ENCODE measurements around the gene TEX51. TPM values are rescaled to one million over a fixed set of nuclear protein-coding genes. Genes with fewer than 3 reads are reported as not detected.

TEX51 gene
- polyA plus RNA-seq, 6 donors from 2014 or later = not detected

DNA sequence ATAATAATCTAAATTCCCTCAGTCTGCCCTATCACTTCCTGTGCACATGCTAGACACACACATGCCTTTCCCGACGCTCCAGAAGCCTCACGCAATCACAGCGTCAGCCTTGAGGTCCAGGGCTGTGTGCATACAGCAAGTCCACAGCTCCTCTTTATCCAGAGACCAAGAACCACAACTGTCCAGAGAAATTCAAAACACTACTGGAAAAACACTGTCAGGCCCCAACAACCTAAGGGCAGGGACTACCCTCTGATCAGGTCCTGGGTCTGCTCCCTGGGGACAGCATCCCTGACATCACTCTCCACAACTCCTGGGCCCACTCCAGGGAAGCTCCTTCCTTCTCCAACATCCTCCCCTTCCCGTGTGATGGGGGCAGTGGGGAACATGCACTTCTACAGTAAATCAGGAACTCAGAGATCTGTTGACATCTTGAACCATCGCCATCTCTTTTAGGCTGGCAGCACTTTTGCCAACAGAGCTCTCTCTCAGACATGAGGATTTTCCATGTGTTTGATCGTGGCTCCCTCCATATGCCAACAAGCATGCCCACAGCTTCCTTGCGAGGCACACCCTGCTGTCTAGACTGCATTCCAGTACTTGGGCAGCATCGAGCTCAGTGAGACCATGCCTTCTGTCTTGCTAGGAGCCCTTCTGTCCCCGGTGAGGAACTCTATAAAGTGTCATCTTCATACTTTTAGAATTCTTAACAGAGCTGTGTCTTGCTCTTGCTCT, 15.4 kb downstream of the TEX51 start:
- Mint-ChIP-seq H3K36me3 (no peaks in the 10 kb centered on the region), H3K9me3 (peaks cover 0 to 5% (median 2%) of the 10 kb centered on the region in 7 donors), H3K4me3 (no peak overlapping the region), H3K27me3 (peaks cover 6 to 10% (median 8%) of the 10 kb centered on the region in 3 donors), H3K4me1 (peaks cover 0 to 7% (median 0%) of the 10 kb centered on the region in 3 donors), H3K27ac (no peak overlapping the region)
- DNase-seq = no peak
- no peak for ATAC-seq (ENCODE audit: low read depth in 2 of 2)

DNA sequence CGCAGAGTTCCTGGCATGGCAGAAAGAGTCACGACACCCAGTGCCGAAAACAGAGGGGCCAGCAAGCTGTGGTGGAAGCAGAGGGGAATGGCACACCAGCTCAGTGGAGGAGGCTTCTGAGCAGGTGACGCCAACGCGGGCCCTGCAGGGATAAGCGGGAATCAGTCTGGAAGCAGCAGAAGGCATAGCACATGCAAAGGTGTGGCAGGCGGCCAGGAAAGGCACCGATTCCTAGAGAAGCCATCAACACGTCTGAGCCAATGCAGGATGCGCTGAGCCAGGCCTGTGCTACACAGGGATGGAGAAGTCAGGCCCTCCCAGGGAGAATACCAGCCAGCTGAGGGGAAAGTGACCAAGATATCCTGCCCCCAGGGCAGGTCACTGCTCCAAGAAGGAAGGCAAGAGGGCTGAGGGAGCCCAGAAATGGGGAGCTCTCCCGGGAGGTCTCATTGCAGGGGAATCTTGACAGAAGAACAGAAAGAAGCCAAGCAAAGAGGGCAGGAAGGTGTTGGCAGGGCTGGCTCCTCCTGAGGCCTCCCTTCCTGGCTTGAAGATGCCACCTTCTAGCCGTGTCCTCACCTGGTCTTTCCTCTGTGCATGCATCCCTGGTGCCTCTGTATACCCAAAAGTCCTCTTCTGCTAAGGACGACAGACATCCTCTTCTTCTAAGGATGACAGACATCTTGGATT, 16.3 kb downstream of the TEX51 start:
- Mint-ChIP-seq H3K27me3 (peaks cover 6 to 10% (median 8%) of the 10 kb centered on the region in 3 donors), H3K9me3 (peaks cover 0 to 5% (median 2%) of the 10 kb centered on the region in 7 donors), H3K4me1 (no peaks in the 10 kb centered on the region), H3K36me3 (no peaks in the 10 kb centered on the region), H3K4me3 (no peak overlapping the region), H3K27ac (no peak overlapping the region)
- ATAC-seq (ENCODE audit: low read depth in 2 of 2) = no peak
- no peak for DNase-seq

DNA sequence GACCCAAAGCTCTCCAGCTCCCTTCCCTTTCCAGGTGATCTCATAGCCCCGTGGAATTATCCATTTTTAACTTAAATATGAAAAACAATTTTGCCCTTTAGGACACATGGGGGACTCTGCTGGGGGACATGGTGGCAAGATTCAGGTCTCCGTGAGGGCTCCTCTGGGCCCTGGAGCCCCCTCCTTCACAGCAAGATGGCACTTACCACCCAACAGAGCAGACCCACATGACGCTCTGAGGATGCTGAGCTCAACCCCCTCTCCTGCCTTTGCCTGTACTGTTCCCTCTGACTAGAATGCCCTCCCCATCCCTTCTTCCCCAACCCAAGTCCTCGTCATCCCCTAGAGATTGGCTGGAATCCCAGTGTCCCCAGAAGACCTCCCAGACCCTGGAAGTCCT, 17.2 kb downstream of the TEX51 start:
- Mint-ChIP-seq H3K9me3 (peaks cover 0 to 5% (median 2%) of the 10 kb centered on the region in 7 donors), H3K36me3 (no peaks in the 10 kb centered on the region), H3K27ac (no peak overlapping the region), H3K4me1 (no peaks in the 10 kb centered on the region), H3K27me3 (peaks cover 6 to 10% (median 8%) of the 10 kb centered on the region in 3 donors), H3K4me3 (no peak overlapping the region)
- ATAC-seq (ENCODE audit: low read depth in 2 of 2) (no peak), DNase-seq (no peak)

GRCh38 chr2:126916744-126917143, 18.1 kb downstream of the TEX51 start:
- no peak for ATAC-seq (ENCODE audit: low read depth in 2 of 2)
- Mint-ChIP-seq H3K27ac (no peak overlapping the region), H3K9me3 (peaks cover 0 to 5% (median 2%) of the 10 kb centered on the region in 7 donors), H3K36me3 (no peaks in the 10 kb centered on the region), H3K4me3 (no peak overlapping the region), H3K4me1 (no peaks in the 10 kb centered on the region), H3K27me3 (peaks cover 6 to 10% (median 8%) of the 10 kb centered on the region in 3 donors)
- DNase-seq = no peak

GRCh38 chr2:126921066-126921465, 22.4 kb downstream of the TEX51 start:
- Mint-ChIP-seq H3K27ac (no peak overlapping the region), H3K9me3 (peaks cover 0 to 16% (median 9%) of the 10 kb centered on the region in 7 donors), H3K36me3 (no peaks in the 10 kb centered on the region), H3K4me1 (no peaks in the 10 kb centered on the region), H3K27me3 (peaks cover 0 to 23% (median 7%) of the 10 kb centered on the region in 3 donors), H3K4me3 (no peak overlapping the region)
- DNase-seq (no peak), ATAC-seq (ENCODE audit: low read depth in 2 of 2) (no peak)

GRCh38 chr2:126930970-126931590, 32.4 kb downstream of the TEX51 start:
- Mint-ChIP-seq H3K27ac (no peak overlapping the region), H3K9me3 (peaks cover 0 to 32% (median 16%) of the 10 kb centered on the region in 7 donors), H3K4me1 (peaks cover 8 to 11% (median 9%) of the 10 kb centered on the region in 3 donors), H3K4me3 (no peak overlapping the region), H3K27me3 (peaks cover 10 to 16% (median 15%) of the 10 kb centered on the region in 3 donors), H3K36me3 (peaks cover 0 to 10% of the 10 kb centered on the region in 2 donors)
- ATAC-seq (ENCODE audit: low read depth in 2 of 2) (no peak), DNase-seq (no peak)

DNA sequence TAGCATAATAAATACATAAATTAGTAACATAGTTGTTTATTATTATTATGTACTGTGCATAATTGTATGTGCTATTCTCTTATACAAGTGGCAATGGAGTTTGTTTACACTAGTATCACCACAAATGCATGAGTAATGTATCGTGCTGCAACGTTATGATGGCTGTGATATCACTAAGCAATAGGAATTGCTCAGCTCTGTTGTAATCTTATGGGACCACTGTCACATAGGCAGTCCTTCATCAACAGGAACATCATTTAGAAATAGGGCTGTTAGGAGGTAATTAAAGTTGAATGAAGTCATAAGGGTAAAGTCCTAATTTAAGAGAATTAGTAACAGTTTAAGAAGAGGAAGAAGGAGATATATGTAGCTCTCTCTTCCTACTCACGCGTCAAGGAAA, 33.8 kb downstream of the TEX51 start:
- no peak for ATAC-seq (ENCODE audit: low read depth in 2 of 2)
- H3K4me1 Mint-ChIP-seq = peaks cover 10 to 13% (median 12%) of the 10 kb centered on the region in 3 donors

GRCh38 chr2:126932966-126933710, 34.4 kb downstream of the TEX51 start:
- no peak for DNase-seq
- H3K9me3 Mint-ChIP-seq = peaks cover 0 to 14% (median 8%) of the 10 kb centered on the region in 7 donors
- peaks cover 0 to 10% of the 10 kb centered on the region in 2 donors for H3K36me3 Mint-ChIP-seq
- H3K4me3 Mint-ChIP-seq = no peak overlapping the region
- H3K27me3 Mint-ChIP-seq = peaks cover 5 to 19% (median 15%) of the 10 kb centered on the region in 3 donors
- ATAC-seq (ENCODE audit: low read depth in 2 of 2) = no peak
- peaks cover 10 to 13% (median 12%) of the 10 kb centered on the region in 3 donors for H3K4me1 Mint-ChIP-seq
- H3K27ac Mint-ChIP-seq = peak overlapping the region in 2 of 6 donors; percentile 19 to 73

More for the DNA sequence above, 33.8 kb downstream of the TEX51 start:
- Mint-ChIP-seq H3K27me3 (peaks cover 8 to 19% (median 15%) of the 10 kb centered on the region in 3 donors), H3K27ac (peak overlapping the region in 2 of 6 donors; percentile 19 to 20), H3K9me3 (peaks cover 0 to 19% (median 8%) of the 10 kb centered on the region in 7 donors), H3K36me3 (peaks cover 0 to 10% of the 10 kb centered on the region in 2 donors), H3K4me3 (no peak overlapping the region)
- no peak for DNase-seq

DNA sequence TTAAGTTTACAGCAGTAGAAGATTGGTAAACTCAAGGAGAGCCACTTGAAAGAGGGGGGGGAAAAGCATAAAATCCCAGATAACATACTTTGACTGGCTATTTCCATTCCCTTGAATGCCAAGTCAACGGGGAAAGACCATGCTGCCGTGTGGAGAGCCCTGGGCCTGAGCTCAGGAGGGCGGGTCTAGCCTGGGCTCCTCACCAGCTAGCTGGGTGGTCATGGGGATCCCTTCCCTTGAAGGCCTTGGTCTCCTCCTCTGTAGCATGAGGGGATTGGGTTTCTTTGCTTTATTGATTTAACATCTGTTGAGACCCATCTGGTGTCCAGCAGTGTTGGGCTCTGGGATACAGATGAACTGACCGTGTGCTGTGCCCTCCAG, 35.0 kb downstream of the TEX51 start:
- H3K36me3 Mint-ChIP-seq = peaks cover 0 to 10% of the 10 kb centered on the region in 2 donors
- ATAC-seq (ENCODE audit: low read depth in 2 of 2) (no peak), DNase-seq (no peak)
- H3K27me3 Mint-ChIP-seq = peaks cover 5 to 19% (median 15%) of the 10 kb centered on the region in 3 donors
- H3K9me3 Mint-ChIP-seq = peaks cover 0 to 14% (median 8%) of the 10 kb centered on the region in 7 donors
- H3K4me3 Mint-ChIP-seq = no peak overlapping the region
- H3K4me1 Mint-ChIP-seq = peaks cover 10 to 13% (median 12%) of the 10 kb centered on the region in 3 donors
- peak overlapping the region in 2 of 6 donors; percentile 63 to 73 for H3K27ac Mint-ChIP-seq

DNA sequence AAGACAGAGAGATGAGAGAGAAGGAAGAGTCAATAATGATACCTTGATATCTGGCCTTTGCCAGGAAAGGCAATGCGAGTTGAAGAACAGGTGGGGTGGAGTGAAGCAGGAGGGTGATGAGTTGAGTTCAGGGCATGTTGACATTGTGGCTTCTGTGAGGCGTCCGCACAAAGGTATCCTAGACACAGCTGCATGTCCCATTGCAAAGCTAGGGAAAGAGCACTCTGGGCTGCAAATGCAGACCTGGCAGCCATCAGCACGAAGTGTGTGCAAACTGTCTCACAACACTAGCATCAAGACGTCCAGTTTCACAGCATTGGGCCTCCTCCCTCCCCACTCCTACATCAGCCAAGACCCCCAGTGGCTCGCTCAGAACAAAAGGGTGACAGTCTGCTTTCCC, 36.1 kb downstream of the TEX51 start:
- Mint-ChIP-seq H3K36me3 (peaks cover 0 to 10% of the 10 kb centered on the region in 2 donors), H3K27ac (no peak overlapping the region), H3K27me3 (peaks cover 5 to 19% (median 15%) of the 10 kb centered on the region in 3 donors), H3K4me3 (peak overlapping the region in 1 of 8 donors; percentile 65), H3K4me1 (peaks cover 10 to 13% (median 12%) of the 10 kb centered on the region in 3 donors), H3K9me3 (peaks cover 0 to 10% (median 6%) of the 10 kb centered on the region in 7 donors)
- ATAC-seq (ENCODE audit: low read depth in 2 of 2) = no peak
- DNase-seq = no peak

DNA sequence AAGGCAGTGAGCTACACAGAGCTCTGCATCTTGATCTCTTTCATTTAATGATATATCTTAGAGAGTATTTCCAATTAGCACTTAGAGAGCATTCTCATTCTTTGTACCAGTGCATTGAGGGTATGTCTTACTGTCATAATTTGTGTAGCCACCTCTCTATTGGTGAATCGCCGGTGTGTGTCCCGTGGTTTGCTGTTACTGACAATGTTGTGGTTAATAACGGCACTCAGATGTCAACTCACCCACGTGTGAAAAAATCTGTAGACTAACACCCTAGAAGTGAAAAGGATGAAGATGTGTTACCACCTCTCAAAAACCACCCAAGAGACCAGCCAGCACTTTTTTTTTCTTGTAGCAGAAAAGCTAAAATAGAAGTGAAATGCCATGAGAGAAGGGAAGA, 37.1 kb downstream of the TEX51 start:
- H3K27ac Mint-ChIP-seq = peak overlapping the region in 4 of 6 donors; percentile 4 to 48 (median 24)
- DNase-seq = no peak
- peak overlapping the region in 2 of 8 donors; percentile 6 to 10 for H3K4me3 Mint-ChIP-seq

DNA sequence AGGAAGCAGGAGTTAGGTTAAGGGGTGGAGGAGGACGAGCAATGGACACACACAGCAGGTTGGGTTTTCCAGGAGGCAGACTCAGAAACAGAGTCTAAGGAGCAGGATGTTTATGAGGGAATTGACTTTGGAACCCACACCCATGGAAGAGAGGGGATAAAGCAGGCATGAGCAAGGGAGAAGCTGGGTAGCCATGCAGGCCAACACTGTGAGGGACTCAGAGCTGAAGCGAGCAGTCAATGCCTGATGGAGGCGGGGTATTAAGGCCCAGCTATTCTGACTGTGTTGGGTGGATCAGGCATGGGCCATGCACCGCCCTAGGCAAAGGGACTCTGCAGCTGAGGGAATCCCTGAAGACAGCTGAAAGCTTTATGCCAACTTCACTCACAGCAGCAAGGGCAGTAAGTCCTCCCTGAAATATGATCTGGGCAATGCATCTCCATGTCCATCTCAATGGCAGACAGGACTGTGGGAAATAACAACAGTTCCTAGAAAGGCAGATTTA, 37.6 kb downstream of the TEX51 start:
- DNase-seq (no peak), ATAC-seq (ENCODE audit: low read depth in 2 of 2) (no peak)
- Mint-ChIP-seq H3K27ac (peak overlapping the region in 2 of 6 donors; percentile 7 to 48), H3K27me3 (peaks cover 5 to 12% (median 7%) of the 10 kb centered on the region in 3 donors), H3K9me3 (peaks cover 0 to 3% (median 0%) of the 10 kb centered on the region in 7 donors), H3K36me3 (no peaks in the 10 kb centered on the region), H3K4me3 (no peak overlapping the region), H3K4me1 (peaks cover 10 to 13% (median 12%) of the 10 kb centered on the region in 3 donors)

More for the DNA sequence above, 37.1 kb downstream of the TEX51 start:
- peaks cover 0 to 3% (median 0%) of the 10 kb centered on the region in 7 donors for H3K9me3 Mint-ChIP-seq
- peaks cover 5 to 12% (median 8%) of the 10 kb centered on the region in 3 donors for H3K27me3 Mint-ChIP-seq
- peaks cover 10 to 13% (median 12%) of the 10 kb centered on the region in 3 donors for H3K4me1 Mint-ChIP-seq
- peak in 1 of 2 donors; percentile 40 for ATAC-seq (ENCODE audit: low read depth in 2 of 2)
- H3K36me3 Mint-ChIP-seq = peaks cover 0 to under 1% of the 10 kb centered on the region in 2 donors

All from naive B cell (primary cell).